Measurements from ENCODE around the gene FNDC3A.
A peak's percentile ranks its signal among the peaks of the same experiment; 100 is the strongest.

DNA sequence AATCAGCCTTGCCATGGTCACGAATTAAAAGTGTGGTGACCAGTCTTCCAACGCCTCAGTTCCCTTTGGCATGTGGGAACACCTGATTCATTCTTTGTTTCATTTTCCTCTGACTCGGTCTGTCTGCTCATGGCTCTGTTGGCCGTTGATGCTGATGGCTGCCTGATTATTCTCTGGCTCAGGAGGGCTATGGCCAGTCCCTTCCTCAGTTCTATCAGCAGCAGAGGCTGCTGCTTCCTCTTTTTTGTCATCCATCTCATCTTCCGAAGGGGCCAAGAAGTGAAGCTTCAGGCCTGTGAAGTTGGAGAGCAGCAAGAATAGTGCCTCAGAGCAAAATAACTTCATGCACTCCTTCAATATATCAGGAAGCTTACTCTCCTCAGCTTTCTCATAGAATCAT is 235.0 kb downstream of the FNDC3A start:
- TF ChIP-seq, protein P1, sequence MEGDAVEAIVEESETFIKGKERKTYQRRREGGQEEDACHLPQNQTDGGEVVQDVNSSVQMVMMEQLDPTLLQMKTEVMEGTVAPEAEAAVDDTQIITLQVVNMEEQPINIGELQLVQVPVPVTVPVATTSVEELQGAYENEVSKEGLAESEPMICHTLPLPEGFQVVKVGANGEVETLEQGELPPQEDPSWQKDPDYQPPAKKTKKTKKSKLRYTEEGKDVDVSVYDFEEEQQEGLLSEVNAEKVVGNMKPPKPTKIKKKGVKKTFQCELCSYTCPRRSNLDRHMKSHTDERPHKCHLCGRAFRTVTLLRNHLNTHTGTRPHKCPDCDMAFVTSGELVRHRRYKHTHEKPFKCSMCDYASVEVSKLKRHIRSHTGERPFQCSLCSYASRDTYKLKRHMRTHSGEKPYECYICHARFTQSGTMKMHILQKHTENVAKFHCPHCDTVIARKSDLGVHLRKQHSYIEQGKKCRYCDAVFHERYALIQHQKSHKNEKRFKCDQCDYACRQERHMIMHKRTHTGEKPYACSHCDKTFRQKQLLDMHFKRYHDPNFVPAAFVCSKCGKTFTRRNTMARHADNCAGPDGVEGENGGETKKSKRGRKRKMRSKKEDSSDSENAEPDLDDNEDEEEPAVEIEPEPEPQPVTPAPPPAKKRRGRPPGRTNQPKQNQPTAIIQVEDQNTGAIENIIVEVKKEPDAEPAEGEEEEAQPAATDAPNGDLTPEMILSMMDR (IDR thresholded peaks at IDR 0.05; ENCODE audit: insufficient read depth, low read length) = no peak
- peak; percentile 55; the same call in 1 of the 2 replicates for TF ChIP-seq POLR2AphosphoS5 (IDR thresholded peaks at IDR 0.05; ENCODE audit: low read depth)
- TF ChIP-seq, protein P2, sequence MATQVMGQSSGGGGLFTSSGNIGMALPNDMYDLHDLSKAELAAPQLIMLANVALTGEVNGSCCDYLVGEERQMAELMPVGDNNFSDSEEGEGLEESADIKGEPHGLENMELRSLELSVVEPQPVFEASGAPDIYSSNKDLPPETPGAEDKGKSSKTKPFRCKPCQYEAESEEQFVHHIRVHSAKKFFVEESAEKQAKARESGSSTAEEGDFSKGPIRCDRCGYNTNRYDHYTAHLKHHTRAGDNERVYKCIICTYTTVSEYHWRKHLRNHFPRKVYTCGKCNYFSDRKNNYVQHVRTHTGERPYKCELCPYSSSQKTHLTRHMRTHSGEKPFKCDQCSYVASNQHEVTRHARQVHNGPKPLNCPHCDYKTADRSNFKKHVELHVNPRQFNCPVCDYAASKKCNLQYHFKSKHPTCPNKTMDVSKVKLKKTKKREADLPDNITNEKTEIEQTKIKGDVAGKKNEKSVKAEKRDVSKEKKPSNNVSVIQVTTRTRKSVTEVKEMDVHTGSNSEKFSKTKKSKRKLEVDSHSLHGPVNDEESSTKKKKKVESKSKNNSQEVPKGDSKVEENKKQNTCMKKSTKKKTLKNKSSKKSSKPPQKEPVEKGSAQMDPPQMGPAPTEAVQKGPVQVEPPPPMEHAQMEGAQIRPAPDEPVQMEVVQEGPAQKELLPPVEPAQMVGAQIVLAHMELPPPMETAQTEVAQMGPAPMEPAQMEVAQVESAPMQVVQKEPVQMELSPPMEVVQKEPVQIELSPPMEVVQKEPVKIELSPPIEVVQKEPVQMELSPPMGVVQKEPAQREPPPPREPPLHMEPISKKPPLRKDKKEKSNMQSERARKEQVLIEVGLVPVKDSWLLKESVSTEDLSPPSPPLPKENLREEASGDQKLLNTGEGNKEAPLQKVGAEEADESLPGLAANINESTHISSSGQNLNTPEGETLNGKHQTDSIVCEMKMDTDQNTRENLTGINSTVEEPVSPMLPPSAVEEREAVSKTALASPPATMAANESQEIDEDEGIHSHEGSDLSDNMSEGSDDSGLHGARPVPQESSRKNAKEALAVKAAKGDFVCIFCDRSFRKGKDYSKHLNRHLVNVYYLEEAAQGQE (IDR thresholded peaks at IDR 0.05; ENCODE audit: insufficient replicate concordance, low read depth) = peak; percentile 41

All from HL-60 (cell line).